Activated naive CD4-positive, alpha-beta T cell treated with anti-CD3 and anti-CD28 coated beads, Interleukin-2, amount 50 U/mL, for 24 hours (primary cell): Measurements from ENCODE around the gene TMEM272.
A peak's percentile ranks its signal among the peaks of the same experiment; 100 is the strongest.

ENCODE experiments used
- H3K27ac Mint-ChIP-seq: one replicate; pipeline ENCODE4 v1.8.0; 2021; ENCODE audit warnings: mild to moderate bottlenecking, mixed read lengths
- H3K27me3 Mint-ChIP-seq: one replicate; pipeline ENCODE4 v1.8.0; 2021; ENCODE audit warnings: mixed read lengths
- H3K36me3 Mint-ChIP-seq: one replicate; pipeline ENCODE4 v1.8.0; 2021; ENCODE audit warnings: mixed read lengths
- H3K4me1 Mint-ChIP-seq: one replicate; pipeline ENCODE4 v1.8.0; 2021; ENCODE audit warnings: mixed read lengths
- H3K4me3 Mint-ChIP-seq: one replicate; pipeline ENCODE4 v1.8.0; 2021; ENCODE audit warnings: mild to moderate bottlenecking, mixed read lengths
- H3K9me3 Mint-ChIP-seq: one replicate; pipeline ENCODE4 v1.8.0; 2021; ENCODE audit warnings: mixed read lengths

Gene TMEM272

DNA sequence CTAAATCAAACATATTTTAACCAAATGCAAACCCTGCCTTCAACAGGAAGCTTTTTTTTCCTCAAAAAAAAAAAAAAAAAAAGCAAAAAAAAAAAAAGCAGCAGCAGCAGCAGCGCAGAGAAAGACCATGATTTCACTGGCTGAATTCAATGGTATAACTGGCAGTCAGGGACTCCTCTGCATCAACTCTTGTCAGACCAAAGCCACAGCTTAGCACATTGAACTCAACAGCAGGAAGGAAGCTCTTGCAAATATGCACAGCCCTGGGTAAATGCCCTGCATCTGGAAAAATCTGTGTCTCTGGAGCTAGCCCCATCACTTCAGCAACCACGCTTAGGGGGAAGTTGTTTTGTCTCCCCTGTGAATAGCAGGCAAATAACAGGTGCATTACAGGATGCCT lies 23.4 kb downstream of the TMEM272 start:
- Mint-ChIP-seq H3K27me3 (no peaks in the 10 kb centered on the region), H3K9me3 (no peaks in the 10 kb centered on the region), H3K4me1 (peaks cover 92% of the 10 kb centered on the region), H3K27ac (peak overlapping the region; percentile 99), H3K4me3 (peak overlapping the region; percentile 89), H3K36me3 (peaks cover 1% of the 10 kb centered on the region)

DNA sequence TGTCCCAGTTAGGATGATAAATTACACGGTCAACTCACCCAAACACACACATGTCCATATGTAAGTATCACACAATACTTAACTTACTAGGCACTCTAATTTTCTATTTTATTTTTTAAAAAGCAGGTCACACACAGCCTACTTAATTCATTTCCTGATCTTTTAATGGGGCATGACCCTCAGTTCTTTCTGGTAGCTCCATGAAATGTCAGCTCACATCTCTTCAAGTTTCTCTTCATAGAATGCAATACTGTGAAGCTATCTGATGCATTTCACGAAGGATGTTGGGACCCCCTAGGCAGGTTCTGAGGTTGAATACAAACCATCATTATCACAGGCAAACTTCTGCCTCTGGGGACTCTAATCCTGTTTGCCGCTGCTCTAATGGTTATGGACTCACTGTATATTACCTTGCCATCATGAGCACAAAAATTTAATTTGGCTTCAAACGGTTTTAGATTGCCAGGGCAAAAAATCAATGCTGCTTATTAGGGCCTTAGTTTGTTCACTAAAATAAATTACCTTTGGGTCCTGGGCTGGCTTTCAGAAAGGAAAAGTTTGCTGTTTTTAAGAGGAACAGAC lies 24.9 kb downstream of the TMEM272 start:
- Mint-ChIP-seq H3K4me1 (peaks cover 92% of the 10 kb centered on the region), H3K4me3 (peak overlapping the region; percentile 89), H3K27ac (peak overlapping the region; percentile 99), H3K9me3 (no peaks in the 10 kb centered on the region), H3K27me3 (no peaks in the 10 kb centered on the region), H3K36me3 (peaks cover 1% of the 10 kb centered on the region)

DNA sequence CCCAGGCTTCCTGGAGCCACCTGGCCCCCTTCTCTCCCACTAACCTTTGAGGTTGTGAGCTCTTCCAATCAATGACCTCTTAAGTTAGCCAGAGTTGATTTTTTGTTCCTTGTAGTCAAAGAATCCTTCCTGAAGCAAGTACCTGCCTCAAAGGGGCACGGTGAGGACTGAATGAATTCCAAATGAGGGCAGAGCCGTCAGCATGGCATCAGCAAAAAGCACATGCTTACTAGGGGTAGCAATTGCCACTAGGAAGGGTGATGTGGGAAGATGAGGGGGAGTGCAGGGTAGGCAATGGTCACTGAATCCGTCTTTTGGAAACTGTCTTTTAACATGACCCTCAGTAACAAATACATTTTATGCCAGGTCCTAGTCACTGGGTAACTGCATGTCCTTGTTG lies 25.4 kb downstream of the TMEM272 start:
- Mint-ChIP-seq H3K4me1 (peaks cover 95% of the 10 kb centered on the region), H3K9me3 (no peaks in the 10 kb centered on the region), H3K36me3 (peaks cover 1% of the 10 kb centered on the region), H3K27ac (peak overlapping the region; percentile 99), H3K27me3 (no peaks in the 10 kb centered on the region), H3K4me3 (peak overlapping the region; percentile 89)

DNA sequence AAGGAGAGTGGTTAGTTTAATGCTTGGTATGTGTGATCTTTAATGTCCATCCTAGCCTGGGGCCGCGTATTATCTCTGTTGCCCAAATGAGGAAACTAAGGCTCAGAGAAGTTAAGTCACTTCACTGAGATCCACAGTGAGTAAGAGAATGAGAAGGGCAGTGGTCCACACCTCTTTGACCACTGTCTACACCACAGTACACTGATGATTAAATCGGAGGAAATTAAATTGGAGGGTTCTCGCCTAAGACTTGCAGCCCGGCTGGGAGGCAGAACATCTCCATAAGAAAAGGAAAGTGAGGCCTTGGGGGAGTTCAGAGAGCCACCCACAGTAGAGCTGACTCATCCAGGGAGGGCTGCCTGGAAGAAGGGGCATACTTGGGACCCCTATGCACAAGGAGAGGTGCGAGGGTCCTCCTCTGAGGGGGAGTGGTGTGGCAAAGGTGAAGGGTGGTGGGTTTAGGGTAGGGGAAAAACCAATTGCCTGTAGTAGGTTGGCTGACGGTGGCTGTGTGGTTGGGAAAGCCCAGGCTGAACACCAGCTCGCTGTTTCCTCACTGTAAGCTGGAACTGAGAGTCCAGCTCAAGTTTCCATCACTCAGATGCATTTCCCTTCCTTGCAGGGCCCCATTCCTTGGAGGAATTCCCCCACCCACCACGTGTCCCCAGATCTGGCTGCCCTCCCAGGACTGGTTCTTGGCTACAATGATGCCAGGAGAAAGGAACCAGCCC lies 26.0 kb downstream of the TMEM272 start:
- Mint-ChIP-seq H3K4me1 (peaks cover 95% of the 10 kb centered on the region), H3K9me3 (no peaks in the 10 kb centered on the region), H3K27me3 (no peaks in the 10 kb centered on the region), H3K4me3 (peak overlapping the region; percentile 89), H3K27ac (peak overlapping the region; percentile 99), H3K36me3 (peaks cover 1% of the 10 kb centered on the region)

DNA sequence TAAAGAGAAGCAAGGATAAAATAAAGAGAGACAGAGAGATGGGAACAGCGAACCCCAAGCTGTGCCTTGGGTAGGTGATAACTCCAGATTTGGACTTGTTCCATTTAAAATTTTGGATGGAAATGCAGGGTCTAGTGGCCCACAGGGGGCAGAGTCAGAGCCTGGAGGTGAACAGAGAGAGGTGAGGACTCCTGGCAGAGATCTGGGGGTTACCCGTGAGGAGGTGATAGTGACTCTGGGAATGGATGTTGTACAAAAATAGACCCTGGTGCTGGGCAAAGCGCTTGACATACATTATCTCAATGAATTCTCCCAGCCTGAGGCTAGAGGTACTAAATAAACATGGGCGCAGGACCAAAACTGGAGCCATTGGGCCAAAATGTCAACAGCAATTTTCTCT lies 26.7 kb downstream of the TMEM272 start:
- Mint-ChIP-seq H3K27ac (peak overlapping the region; percentile 99), H3K4me1 (peaks cover 95% of the 10 kb centered on the region), H3K4me3 (peak overlapping the region; percentile 89), H3K36me3 (peaks cover 1% of the 10 kb centered on the region), H3K9me3 (no peaks in the 10 kb centered on the region), H3K27me3 (no peaks in the 10 kb centered on the region)

DNA sequence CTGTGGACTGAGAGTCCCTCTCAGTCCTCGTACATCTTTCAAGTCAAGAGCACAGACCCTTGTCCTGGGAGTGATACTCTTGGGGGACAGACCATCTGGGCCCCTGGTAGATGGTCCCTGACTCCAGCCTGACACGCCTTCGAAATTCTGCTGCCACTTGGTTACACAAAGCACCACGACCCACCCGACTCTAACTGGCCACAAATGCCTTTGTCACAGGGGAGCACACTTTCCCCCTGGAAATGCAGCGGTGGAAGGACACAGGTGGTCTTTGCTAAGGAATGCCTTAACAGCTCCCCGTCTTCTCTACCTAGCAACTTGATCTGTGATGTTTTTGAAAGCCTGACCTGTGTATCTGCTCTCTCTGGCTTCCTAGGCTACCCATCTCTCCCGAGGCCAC lies 27.3 kb downstream of the TMEM272 start:
- Mint-ChIP-seq H3K4me3 (peak overlapping the region; percentile 89), H3K36me3 (peaks cover 1% of the 10 kb centered on the region), H3K27ac (peak overlapping the region; percentile 99), H3K4me1 (peaks cover 96% of the 10 kb centered on the region), H3K27me3 (no peaks in the 10 kb centered on the region), H3K9me3 (no peaks in the 10 kb centered on the region)

DNA sequence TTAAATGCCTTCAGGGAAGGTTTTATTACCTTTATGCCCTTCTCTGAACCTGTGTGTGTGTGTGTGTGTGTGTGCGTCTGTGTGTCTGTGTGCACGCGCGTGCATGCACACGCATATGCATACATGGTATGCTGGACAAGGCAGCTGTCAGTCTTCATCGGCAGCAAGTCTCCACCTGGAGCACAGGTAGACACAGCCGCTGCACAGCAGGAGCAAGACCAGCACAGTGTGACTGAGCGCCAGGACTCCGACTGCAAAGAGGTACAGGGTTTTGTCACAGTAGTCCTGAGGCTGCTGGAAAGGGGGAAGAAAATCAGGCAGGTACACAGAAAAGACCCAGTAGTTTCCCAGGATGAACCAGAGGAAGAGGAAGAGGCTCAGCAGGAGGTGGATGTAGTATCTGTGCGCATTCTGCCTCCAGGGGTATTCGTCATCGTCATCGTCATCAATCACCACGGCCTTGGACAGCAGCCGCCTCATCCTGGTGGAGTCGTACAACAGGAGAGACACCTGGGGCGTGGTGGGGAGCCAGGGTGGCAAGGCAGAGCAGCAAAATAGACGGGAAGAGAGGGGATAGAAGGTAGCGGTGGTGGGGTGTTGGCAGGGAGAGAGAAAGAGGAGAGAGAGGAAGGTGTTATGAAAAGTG lies 28.2 kb downstream of the TMEM272 start:
- peaks cover 1% of the 10 kb centered on the region for H3K36me3 Mint-ChIP-seq
- peak overlapping the region; percentile 16 for H3K4me3 Mint-ChIP-seq
- no peaks in the 10 kb centered on the region for H3K27me3 Mint-ChIP-seq
- peak overlapping the region; percentile 90 for H3K27ac Mint-ChIP-seq
- no peaks in the 10 kb centered on the region for H3K9me3 Mint-ChIP-seq
- peaks cover 98% of the 10 kb centered on the region for H3K4me1 Mint-ChIP-seq

DNA sequence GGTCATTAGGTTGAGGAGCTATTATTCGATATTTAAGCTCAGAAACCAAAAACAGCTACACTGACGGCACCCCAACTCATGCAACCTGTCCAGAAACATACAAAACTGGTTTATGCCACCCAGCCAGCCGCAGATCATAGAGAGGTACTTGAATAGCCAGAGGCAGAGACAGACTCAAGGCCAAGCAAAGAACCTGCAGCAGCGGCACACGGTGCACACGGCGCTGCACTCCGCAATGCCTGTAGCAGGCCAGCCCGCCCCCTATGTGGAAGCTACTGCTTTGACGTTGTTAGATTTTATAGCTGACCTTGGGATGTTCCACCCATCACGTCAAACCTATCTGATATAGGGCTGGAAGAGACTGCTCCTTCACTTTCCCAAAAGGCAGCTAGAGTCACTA lies 29.1 kb downstream of the TMEM272 start:
- peak overlapping the region; percentile 90 for H3K27ac Mint-ChIP-seq
- H3K9me3 Mint-ChIP-seq: no peaks in the 10 kb centered on the region
- H3K4me3 Mint-ChIP-seq: no peak overlapping the region
- H3K27me3 Mint-ChIP-seq: no peaks in the 10 kb centered on the region
- H3K36me3 Mint-ChIP-seq: peaks cover 1% of the 10 kb centered on the region
- peaks cover 93% of the 10 kb centered on the region for H3K4me1 Mint-ChIP-seq

DNA sequence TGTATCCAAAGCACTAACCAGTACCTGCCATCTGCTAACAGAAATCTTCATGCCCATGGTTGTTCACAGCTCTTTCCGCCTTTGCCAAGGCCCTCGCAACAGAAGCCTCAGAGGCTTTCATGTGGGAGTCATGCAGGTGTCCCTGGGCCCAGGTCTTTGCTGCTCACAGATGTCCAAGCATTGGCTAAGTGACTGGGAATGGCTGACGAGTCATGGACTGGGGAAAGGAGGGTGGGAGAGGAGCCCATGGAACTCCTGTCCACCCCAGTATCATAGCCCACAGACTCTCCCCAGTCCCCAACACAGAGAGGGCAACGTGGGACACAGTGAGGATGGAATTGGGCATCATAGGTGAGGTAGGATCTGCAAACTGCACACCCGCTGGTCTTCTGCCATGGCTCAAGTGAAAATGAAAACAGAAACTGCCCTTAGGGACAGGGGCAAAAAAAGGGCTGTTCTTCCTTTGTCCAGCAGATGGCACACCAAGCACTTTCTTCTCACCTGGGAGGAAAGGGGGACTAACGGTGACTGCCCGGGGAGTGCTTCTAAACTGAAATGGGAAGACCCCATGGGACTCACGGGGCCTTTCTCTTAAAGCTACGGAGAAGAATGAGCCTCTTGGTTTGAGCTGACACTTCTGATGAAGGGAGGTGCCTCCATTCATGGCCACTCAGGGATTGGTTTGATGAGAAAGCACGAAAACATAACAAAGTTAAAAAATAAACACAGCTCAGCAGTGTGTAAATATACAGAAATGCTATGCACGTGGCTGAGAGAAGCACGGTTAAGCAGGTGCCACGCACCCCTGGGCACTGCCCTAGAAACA lies 29.9 kb downstream of the TMEM272 start:
- Mint-ChIP-seq H3K9me3 (no peaks in the 10 kb centered on the region), H3K4me1 (peaks cover 84% of the 10 kb centered on the region), H3K27ac (peak overlapping the region; percentile 90), H3K27me3 (no peaks in the 10 kb centered on the region), H3K4me3 (peak overlapping the region; percentile 75), H3K36me3 (peaks cover 1% of the 10 kb centered on the region)

DNA sequence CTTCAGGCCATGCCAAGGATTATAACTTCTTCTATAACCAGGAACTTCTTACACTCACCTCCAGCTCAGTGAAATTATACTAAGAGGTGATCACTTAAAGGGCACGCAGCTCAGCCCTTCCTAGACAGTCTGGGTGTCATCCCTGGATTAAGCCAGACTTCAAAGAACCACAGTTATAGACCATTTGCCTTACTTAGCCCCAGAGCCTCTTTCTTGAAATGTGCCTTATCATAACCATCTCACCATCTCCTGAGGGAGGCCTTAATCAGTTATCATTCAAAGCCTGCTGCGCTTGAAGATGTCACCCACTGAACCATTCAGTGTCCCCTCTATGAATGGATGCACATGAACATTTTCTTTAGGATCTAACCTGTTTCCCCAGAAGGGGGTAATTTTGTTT lies 30.9 kb downstream of the TMEM272 start:
- peaks cover 78% of the 10 kb centered on the region for H3K4me1 Mint-ChIP-seq
- H3K4me3 Mint-ChIP-seq: peak overlapping the region; percentile 24
- H3K27me3 Mint-ChIP-seq: no peaks in the 10 kb centered on the region
- peak overlapping the region; percentile 87 for H3K27ac Mint-ChIP-seq
- peaks cover 4% of the 10 kb centered on the region for H3K36me3 Mint-ChIP-seq
- H3K9me3 Mint-ChIP-seq: no peaks in the 10 kb centered on the region

DNA sequence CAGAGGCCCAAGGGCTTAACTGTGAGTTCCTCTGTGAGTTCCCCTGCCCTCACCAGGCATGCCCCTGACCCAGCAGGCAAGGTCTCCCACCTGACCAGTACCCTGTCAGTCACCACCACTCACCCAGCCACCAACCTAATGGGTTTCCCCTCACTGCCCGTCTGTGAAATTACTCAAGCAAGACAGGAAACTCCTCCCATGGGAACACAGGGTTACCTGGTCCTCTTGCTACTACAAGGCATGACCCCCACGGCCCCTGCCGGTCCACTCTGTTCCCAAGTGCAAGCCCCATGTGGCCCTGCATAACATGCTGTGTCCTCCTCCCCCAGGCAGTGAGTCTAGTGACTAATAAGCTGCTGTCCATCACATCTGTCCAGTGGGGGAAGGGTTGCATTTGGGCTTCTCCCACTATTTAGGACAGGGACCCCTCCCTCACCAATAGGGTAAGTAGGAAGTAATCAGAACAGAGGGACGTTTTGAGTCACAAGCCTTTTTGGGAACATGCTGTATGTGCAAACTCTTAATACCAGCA lies 33.0 kb downstream of the TMEM272 start:
- Mint-ChIP-seq H3K4me3 (no peak overlapping the region), H3K27ac (peak overlapping the region; percentile 93), H3K4me1 (peaks cover 60% of the 10 kb centered on the region)

DNA sequence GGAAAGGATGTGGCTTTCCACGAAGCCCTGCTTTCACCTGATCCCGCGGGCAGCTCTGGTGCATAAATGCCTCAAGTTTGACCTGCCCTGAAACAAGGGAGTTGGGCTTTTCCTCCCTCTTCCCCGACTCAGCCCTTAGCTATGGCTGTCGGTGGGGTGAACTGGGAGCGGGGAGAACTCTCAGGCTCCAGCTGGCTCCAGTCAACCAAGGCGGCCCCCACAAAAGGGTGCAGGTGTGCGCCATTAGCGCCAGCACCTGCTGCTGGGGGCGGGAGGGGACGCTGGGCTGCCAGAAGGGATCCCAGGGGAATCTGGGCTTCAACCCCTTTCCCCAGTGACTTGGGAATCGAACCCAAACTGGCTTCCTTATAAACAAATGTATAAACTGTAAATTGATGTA lies 33.9 kb downstream of the TMEM272 start:
- Mint-ChIP-seq H3K4me1 (peaks cover 58% of the 10 kb centered on the region), H3K27ac (peak overlapping the region; percentile 93), H3K9me3 (no peaks in the 10 kb centered on the region), H3K4me3 (no peak overlapping the region), H3K36me3 (peaks cover 9% of the 10 kb centered on the region), H3K27me3 (no peaks in the 10 kb centered on the region)

More for the DNA sequence above, 33.0 kb downstream of the TMEM272 start:
- Mint-ChIP-seq H3K9me3 (no peaks in the 10 kb centered on the region), H3K36me3 (peaks cover 10% of the 10 kb centered on the region), H3K27me3 (no peaks in the 10 kb centered on the region)

DNA sequence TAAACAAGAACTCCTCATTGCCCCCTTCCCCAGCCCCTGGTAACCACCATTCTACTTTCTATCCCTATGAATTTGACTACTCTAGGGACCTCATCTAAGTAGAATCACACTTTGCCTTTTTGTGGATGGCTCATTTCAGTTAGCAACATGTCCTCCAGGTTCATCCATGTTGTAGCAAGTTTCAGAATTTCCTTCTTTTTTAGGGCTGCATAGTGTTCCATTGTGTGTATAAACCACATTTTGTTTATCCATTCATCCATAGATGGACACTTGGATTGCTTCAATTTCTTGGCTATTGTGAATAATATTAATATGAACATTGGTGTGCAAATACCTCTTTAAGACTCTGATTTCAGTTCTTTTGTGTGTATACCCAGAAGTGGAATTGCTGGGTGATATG lies 36.2 kb downstream of the TMEM272 start:
- peaks cover 54% of the 10 kb centered on the region for H3K4me1 Mint-ChIP-seq
- no peak overlapping the region for H3K4me3 Mint-ChIP-seq
- H3K9me3 Mint-ChIP-seq: no peaks in the 10 kb centered on the region
- H3K27me3 Mint-ChIP-seq: no peaks in the 10 kb centered on the region
- H3K36me3 Mint-ChIP-seq: peaks cover 9% of the 10 kb centered on the region
- H3K27ac Mint-ChIP-seq: peak overlapping the region; percentile 56

DNA sequence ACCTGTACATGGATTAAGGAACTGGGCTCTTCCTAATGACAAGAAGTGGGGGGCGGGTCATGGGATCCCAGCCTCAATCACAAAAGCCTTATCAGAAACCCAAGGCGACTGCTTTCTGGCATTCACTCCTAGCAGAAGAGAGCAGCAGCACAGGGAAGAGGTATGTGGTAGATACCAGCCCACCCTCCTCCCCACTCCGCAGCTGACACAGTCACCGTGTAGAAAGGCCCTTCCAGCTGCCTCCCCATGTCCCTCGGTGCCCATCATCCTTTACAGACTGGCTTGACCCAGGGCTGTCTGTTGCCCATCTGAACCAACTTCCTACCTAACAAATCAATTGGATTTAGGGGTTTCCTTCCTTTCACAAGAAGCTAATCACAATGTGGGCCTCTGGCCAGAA lies 37.9 kb downstream of the TMEM272 start:
- Mint-ChIP-seq H3K27me3 (no peaks in the 10 kb centered on the region), H3K27ac (no peak overlapping the region), H3K9me3 (no peaks in the 10 kb centered on the region), H3K4me3 (no peak overlapping the region), H3K36me3 (peaks cover 9% of the 10 kb centered on the region), H3K4me1 (peaks cover 48% of the 10 kb centered on the region)

DNA sequence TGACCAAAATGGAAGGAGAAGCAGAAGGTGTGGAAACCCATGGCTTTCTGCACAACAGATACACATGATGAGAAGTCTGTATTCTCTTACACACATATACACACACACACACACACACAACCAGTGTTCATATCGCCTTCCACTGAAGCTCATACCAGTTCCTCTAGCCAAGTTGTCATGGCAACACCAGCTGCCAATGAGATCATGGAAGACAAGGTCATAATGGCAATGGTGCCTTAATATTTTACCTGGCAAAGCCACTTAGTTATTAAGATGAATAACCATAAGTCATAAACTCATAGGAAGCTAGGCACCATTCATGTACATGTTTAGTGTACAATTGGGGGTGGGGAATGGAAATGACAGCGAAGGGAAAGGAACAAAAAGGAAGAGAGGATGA lies 38.4 kb downstream of the TMEM272 start:
- Mint-ChIP-seq H3K4me1 (peaks cover 48% of the 10 kb centered on the region), H3K27me3 (no peaks in the 10 kb centered on the region), H3K4me3 (no peak overlapping the region), H3K27ac (peak overlapping the region; percentile 66), H3K36me3 (peaks cover 9% of the 10 kb centered on the region), H3K9me3 (no peaks in the 10 kb centered on the region)
